HEK293T (cell line): ENCODE measurements around the gene PDE7B.

Experiments used
- FOXA1 ChIP-seq: fragments of 450-650 bp; IDR thresholded peaks from 2 replicates; pipeline ENCODE4 v1.6.1; 2016; ENCODE audit warnings: mild to moderate bottlenecking
- FOXM1 ChIP-seq: fragments of 450-650 bp; IDR thresholded peaks from 2 replicates; pipeline ENCODE4 v1.6.1; 2017; ENCODE audit warnings: mild to moderate bottlenecking, borderline replicate concordance
- NFRKB ChIP-seq: fragments of 450-650 bp; IDR thresholded peaks from 2 replicates; pipeline ENCODE4 v1.6.1; 2016; ENCODE audit warnings: mild to moderate bottlenecking, moderate library complexity
- SP1 ChIP-seq: fragments of 450-650 bp; IDR thresholded peaks from 2 replicates; pipeline ENCODE4 v1.6.1; 2017

DNA sequence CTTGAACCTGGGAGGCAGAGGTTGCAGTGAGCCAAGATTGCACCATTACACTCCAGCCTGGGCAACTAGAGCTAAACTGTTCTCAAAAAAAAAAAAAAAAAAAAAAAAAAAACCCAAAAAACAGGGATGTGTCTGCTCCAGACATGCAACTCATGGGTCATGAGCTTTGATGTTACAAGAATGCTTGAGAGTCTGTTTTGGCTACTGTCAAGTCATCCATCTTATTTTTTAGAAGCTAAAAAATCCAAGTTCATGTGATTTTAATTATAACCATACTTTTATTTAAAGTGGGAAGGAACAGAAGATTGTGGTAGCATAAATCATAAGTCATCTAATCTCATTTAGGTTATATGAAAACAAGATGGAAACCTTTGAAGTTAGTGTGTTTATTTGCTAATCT lies 120.6 kb downstream of the PDE7B start:
- TF ChIP-seq NFRKB (no peak), FOXM1 (no peak), FOXA1 (no peak), SP1 (no peak)
